ENCODE results near the gene APP.
A peak's percentile ranks its signal among the peaks of the same experiment; 100 is the strongest.

The APP gene

GRCh38 chr21:25863031-25863430, 307.5 kb downstream of the APP start (continued):
- TF ChIP-seq ZIC2 (tag by site-specific recombination; IDR thresholded peaks at IDR 0.05) (no peak), ZSCAN5A (tag by site-specific recombination; IDR thresholded peaks at IDR 0.05) (no peak), ZNF221 (tag by site-specific recombination; IDR thresholded peaks at IDR 0.05; ENCODE audit: borderline replicate concordance) (no peak), ZNF626 (tag by site-specific recombination; IDR thresholded peaks at IDR 0.05) (no peak), ZNF169 (tag by site-specific recombination; IDR thresholded peaks at IDR 0.05) (no peak), ZBTB7A (tag by site-specific recombination; IDR thresholded peaks at IDR 0.05; ENCODE audit: low read depth) (no peak), ZNF621 (tag by site-specific recombination; IDR thresholded peaks at IDR 0.05) (no peak), ZNF214 (tag by site-specific recombination; IDR thresholded peaks at IDR 0.05; ENCODE audit: borderline replicate concordance) (no peak), ZNF514 (tag by site-specific recombination; IDR thresholded peaks at IDR 0.05) (no peak), SCRT2 (tag by site-specific recombination; IDR thresholded peaks at IDR 0.05) (no peak), MZF1 (tag by site-specific recombination; IDR thresholded peaks at IDR 0.05; ENCODE audit: borderline replicate concordance) (no peak)

- ChIA-PET CTCF (interaction anchor here (0.5 to 1.8 kb wide), 8 partner anchors 10 to 454 kb away, joined by 3 to 7 read pairs (median 4); no protein-coding TSS in a partner anchor), POLR2A (no interaction called here)
- Histone ChIP-seq H3K36me3 (ENCODE audit: control insufficient read depth in 2 of 2, insufficient read depth in 1 of 2, low read length in 2 of 2) (no peaks in the 10 kb centered on the region), H3K4me3 (ENCODE audit: low read depth, low read length) (no peak overlapping the region), H3K27ac (ENCODE audit: extremely low read depth, low read depth, low read length) (no peak overlapping the region), H3K9me3 (ENCODE audit: control insufficient read depth, insufficient read depth, low read depth, low read length) (no peaks in the 10 kb centered on the region), H3K4me1 (ENCODE audit: control insufficient read depth, insufficient read depth, low read length) (no peaks in the 10 kb centered on the region)
- TF ChIP-seq ELK4 (IDR thresholded peaks at IDR 0.05; ENCODE audit: borderline replicate concordance, low read depth, low read length) = no peak
- no peak for TF ChIP-seq ZNF629 (tag by site-specific recombination; IDR thresholded peaks at IDR 0.05)
- TF ChIP-seq ZNF654 (tag by site-specific recombination; IDR thresholded peaks at IDR 0.05; ENCODE audit: low read depth) = peak; percentile 31
- no peak for TF ChIP-seq ZNF214 (tag by site-specific recombination; IDR thresholded peaks at IDR 0.05; ENCODE audit: borderline replicate concordance)
- TF ChIP-seq OSR2 (tag by site-specific recombination; IDR thresholded peaks at IDR 0.05) = no peak
- TF ChIP-seq PBX3 (CRISPR knock-in tag; IDR thresholded peaks at IDR 0.05) = no peak
These were observed 308.0 kb downstream of the APP start for GRCh38 chr21:25862596-25862995.

GRCh38 chr21:25862112-25862511, 308.5 kb downstream of the APP start:
- Histone ChIP-seq H3K9me3 (ENCODE audit: control insufficient read depth, insufficient read depth, low read depth, low read length) (no peaks in the 10 kb centered on the region), H3K4me3 (ENCODE audit: low read depth, low read length) (no peak overlapping the region), H3K36me3 (ENCODE audit: control insufficient read depth in 2 of 2, insufficient read depth in 1 of 2, low read length in 2 of 2) (no peaks in the 10 kb centered on the region), H3K27ac (ENCODE audit: extremely low read depth, low read depth, low read length) (no peak overlapping the region), H3K4me1 (ENCODE audit: control insufficient read depth, insufficient read depth, low read length) (no peaks in the 10 kb centered on the region)
- ChIA-PET POLR2A (no interaction called here), CTCF (interaction anchor here (0.5 to 1.8 kb wide), 9 partner anchors 12 to 454 kb away, joined by 3 to 7 read pairs (median 3); no protein-coding TSS in a partner anchor)
- TF ChIP-seq ZNF292 (tag by site-specific recombination; IDR thresholded peaks at IDR 0.05; ENCODE audit: borderline replicate concordance, low read depth) = no peak

Data from HEK293 (cell line).